AG04449 (cell line): ENCODE data around the gene RBM10.

Experiments used
- CTCF ChIA-PET: fragments of 350-600 bp; formaldehyde crosslinking; extraction: SDS; loops from one replicate; lab custom pipeline; 2021; ENCODE audit warnings: antibody characterized with exemption; lab: Yijun Ruan, JAX
- POLR2A ChIA-PET: fragments of 400-600, 350-600 bp; formaldehyde crosslinking; extraction: SDS; loops from one replicate; lab custom pipeline; 2020; ENCODE audit warnings: antibody characterized with exemption, inconsistent platforms; lab: Yijun Ruan, JAX
- DNase-seq: peaks from one replicate; pipeline ENCODE4 v3.0.0-alpha.2; 2010; ENCODE audit warnings: low read depth, low spot score
- H3K4me3 ChIP-seq: 2 replicates; pipeline ENCODE4 v1.5.1; 2011; ENCODE audit warnings: low read depth, mild to moderate bottlenecking, control low read depth, low read length
- TF ChIP-seq, protein P1 (sequence below): IDR thresholded peaks from one replicate; pipeline ENCODE4 v1.5.1; 2011; ENCODE audit warnings: mild to moderate bottlenecking, moderate library complexity, low read length, control low read depth, inconsistent platforms; ENCODE audit not compliant: insufficient read depth; ENCODE audit errors: missing control alignments

RBM10 gene

DNA sequence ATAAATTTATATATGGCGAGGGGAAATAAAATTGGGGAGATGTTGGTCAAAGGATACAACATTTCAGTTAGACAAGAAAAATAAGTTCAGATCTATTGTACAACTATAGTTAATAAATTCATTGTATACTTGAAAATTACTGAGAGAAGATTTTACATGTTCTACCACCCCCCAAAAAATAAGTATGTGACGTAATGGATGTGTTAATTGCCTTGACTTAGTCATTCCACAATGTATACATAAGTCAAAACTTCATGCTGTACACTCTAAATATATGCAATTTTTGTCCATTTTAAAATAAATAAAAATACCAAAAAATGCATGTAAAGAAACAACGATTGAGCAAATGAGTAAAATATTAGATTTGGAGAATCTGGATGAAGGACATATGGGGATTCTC is 89.6 kb downstream of the RBM10 start:
- POLR2A ChIA-PET, result no interaction called here
- CTCF ChIA-PET, result no interaction called here
- H3K4me3 ChIP-seq, result peak overlapping the region; percentile 75
- DNase-seq, result no peak
- TF ChIP-seq, protein P1, sequence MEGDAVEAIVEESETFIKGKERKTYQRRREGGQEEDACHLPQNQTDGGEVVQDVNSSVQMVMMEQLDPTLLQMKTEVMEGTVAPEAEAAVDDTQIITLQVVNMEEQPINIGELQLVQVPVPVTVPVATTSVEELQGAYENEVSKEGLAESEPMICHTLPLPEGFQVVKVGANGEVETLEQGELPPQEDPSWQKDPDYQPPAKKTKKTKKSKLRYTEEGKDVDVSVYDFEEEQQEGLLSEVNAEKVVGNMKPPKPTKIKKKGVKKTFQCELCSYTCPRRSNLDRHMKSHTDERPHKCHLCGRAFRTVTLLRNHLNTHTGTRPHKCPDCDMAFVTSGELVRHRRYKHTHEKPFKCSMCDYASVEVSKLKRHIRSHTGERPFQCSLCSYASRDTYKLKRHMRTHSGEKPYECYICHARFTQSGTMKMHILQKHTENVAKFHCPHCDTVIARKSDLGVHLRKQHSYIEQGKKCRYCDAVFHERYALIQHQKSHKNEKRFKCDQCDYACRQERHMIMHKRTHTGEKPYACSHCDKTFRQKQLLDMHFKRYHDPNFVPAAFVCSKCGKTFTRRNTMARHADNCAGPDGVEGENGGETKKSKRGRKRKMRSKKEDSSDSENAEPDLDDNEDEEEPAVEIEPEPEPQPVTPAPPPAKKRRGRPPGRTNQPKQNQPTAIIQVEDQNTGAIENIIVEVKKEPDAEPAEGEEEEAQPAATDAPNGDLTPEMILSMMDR, result no peak

DNA sequence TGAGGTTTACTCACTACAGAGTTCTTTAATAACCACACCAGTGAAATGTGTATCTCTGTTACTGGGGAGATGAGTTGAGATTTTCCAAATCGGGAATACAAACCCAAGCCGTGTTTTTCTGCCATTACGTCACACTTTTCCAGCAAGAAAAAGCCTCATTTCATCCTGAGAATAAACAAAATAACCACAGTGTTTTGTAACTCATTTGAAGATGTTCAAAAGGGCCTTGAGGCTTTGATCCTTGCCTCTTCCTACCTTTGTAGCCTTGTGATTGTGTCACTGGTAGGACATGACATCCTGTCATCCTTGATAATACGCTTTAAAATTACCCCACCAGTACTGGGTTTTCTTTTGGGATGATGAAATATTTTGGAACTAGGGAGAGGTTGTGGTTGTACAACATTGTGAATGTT is 90.7 kb downstream of the RBM10 start:
- ChIA-PET POLR2A (no interaction called here), CTCF (no interaction called here)
- TF ChIP-seq, protein P1, result no peak
- DNase-seq, result no peak
- H3K4me3 ChIP-seq, result no peak overlapping the region
